ENCODE results near the gene CYTH3. TPM values are rescaled to one million over a fixed set of nuclear protein-coding genes. Genes with fewer than 3 reads are reported as not detected.

Gene CYTH3
- total and polyA plus RNA-seq, 2 of the 13 experiments (the other 11 are each of a cell fraction or from before 2014, with no cell fraction given): 3.1 to 3.8 TPM

- TF ChIP-seq THYN1 (CRISPR knock-in tag; IDR thresholded peaks at IDR 0.05; ENCODE audit: borderline replicate concordance, low read depth): no peak
- TF ChIP-seq, protein P1, sequence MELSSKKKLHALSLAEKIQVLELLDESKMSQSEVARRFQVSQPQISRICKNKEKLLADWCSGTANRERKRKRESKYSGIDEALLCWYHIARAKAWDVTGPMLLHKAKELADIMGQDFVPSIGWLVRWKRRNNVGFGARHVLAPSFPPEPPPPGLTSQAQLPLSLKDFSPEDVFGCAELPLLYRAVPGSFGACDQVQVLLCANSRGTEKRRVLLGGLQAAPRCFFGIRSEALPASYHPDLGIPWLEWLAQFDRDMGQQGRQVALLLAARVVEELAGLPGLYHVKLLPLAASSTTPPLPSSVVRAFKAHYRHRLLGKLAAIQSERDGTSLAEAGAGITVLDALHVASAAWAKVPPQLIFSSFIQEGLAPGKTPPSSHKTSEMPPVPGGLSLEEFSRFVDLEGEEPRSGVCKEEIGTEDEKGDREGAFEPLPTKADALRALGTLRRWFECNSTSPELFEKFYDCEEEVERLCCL (CRISPR knock-in tag; IDR thresholded peaks at IDR 0.05; ENCODE audit: borderline replicate concordance): no peak
- TF ChIP-seq JDP2 (CRISPR knock-in tag; IDR thresholded peaks at IDR 0.05; ENCODE audit: borderline replicate concordance): no peak
- no peak for TF ChIP-seq ARNT (IDR thresholded peaks at IDR 0.05)
- no peak for TF ChIP-seq NR2C2 (CRISPR knock-in tag; IDR thresholded peaks at IDR 0.05; ENCODE audit: borderline replicate concordance)
- TF ChIP-seq, protein P2, sequence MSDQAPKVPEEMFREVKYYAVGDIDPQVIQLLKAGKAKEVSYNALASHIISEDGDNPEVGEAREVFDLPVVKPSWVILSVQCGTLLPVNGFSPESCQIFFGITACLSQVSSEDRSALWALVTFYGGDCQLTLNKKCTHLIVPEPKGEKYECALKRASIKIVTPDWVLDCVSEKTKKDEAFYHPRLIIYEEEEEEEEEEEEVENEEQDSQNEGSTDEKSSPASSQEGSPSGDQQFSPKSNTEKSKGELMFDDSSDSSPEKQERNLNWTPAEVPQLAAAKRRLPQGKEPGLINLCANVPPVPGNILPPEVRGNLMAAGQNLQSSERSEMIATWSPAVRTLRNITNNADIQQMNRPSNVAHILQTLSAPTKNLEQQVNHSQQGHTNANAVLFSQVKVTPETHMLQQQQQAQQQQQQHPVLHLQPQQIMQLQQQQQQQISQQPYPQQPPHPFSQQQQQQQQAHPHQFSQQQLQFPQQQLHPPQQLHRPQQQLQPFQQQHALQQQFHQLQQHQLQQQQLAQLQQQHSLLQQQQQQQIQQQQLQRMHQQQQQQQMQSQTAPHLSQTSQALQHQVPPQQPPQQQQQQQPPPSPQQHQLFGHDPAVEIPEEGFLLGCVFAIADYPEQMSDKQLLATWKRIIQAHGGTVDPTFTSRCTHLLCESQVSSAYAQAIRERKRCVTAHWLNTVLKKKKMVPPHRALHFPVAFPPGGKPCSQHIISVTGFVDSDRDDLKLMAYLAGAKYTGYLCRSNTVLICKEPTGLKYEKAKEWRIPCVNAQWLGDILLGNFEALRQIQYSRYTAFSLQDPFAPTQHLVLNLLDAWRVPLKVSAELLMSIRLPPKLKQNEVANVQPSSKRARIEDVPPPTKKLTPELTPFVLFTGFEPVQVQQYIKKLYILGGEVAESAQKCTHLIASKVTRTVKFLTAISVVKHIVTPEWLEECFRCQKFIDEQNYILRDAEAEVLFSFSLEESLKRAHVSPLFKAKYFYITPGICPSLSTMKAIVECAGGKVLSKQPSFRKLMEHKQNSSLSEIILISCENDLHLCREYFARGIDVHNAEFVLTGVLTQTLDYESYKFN (CRISPR knock-in tag; conservative IDR thresholded peaks at IDR 0.05): peak; percentile 19; the same call in 1 of the 2 replicates
- TF ChIP-seq, protein P3, sequence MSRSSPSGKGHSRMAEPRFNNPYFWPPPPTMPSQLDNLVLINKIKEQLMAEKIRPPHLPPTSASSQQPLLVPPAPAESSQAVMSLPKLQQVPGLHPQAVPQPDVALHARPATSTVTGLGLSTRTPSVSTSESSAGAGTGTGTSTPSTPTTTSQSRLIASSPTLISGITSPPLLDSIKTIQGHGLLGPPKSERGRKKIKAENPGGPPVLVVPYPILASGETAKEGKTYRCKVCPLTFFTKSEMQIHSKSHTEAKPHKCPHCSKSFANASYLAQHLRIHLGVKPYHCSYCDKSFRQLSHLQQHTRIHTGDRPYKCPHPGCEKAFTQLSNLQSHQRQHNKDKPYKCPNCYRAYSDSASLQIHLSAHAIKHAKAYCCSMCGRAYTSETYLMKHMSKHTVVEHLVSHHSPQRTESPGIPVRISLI (CRISPR knock-in tag; IDR thresholded peaks at IDR 0.05; ENCODE audit: borderline replicate concordance): no peak
- TF ChIP-seq CCAR2 (optimal IDR thresholded peaks at IDR 0.05; ENCODE audit: low read depth, low read length): no peak
- TF ChIP-seq AGO2 (optimal IDR thresholded peaks at IDR 0.05; ENCODE audit: low read depth, low read length): no peak
- TF ChIP-seq ZNF782 (CRISPR knock-in tag; IDR thresholded peaks at IDR 0.05; ENCODE audit: borderline replicate concordance): no peak
- no peak for TF ChIP-seq CERS6 (CRISPR knock-in tag; IDR thresholded peaks at IDR 0.05)
- no peak for TF ChIP-seq ZNF354B (CRISPR knock-in tag; IDR thresholded peaks at IDR 0.05)
- TF ChIP-seq, protein P4, sequence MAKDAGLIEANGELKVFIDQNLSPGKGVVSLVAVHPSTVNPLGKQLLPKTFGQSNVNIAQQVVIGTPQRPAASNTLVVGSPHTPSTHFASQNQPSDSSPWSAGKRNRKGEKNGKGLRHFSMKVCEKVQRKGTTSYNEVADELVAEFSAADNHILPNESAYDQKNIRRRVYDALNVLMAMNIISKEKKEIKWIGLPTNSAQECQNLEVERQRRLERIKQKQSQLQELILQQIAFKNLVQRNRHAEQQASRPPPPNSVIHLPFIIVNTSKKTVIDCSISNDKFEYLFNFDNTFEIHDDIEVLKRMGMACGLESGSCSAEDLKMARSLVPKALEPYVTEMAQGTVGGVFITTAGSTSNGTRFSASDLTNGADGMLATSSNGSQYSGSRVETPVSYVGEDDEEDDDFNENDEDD (CRISPR knock-in tag; IDR thresholded peaks at IDR 0.05; ENCODE audit: borderline replicate concordance): no peak
- TF ChIP-seq ZNF800 (CRISPR knock-in tag; IDR thresholded peaks at IDR 0.05): no peak
- TF ChIP-seq SRF (IDR thresholded peaks at IDR 0.05; ENCODE audit: low read depth, low read length): no peak
- no peak for TF ChIP-seq ZNF737 (CRISPR knock-in tag; IDR thresholded peaks at IDR 0.05; ENCODE audit: borderline replicate concordance)
- no peak for TF ChIP-seq ZNF30 (CRISPR knock-in tag; IDR thresholded peaks at IDR 0.05)
- TF ChIP-seq KLF15 (CRISPR knock-in tag; IDR thresholded peaks at IDR 0.05; ENCODE audit: borderline replicate concordance): no peak
Observed at GRCh38 chr7:6272481-6273323, at the start of gene CYTH3 (continued).
